Left ventricle myocardium inferior (tissue), 1 donor: ENCODE results near the gene SOS2. TPM values are rescaled to one million over a fixed set of nuclear protein-coding genes. Genes with fewer than 3 reads are reported as not detected.

Experiments
- DNase-seq: peaks from one replicate; pipeline ENCODE4 v3.0.0-alpha.2; 2020
- H3K27ac ChIP-seq: fragments of 200-600 bp; replicated peaks from 2 replicates; pipeline ENCODE4 v1.8.0; 2021
- H3K27me3 ChIP-seq: fragments of 200-600 bp; 2 replicates; pipeline ENCODE4 v1.8.0; 2021; ENCODE audit warnings: low read depth
- H3K36me3 ChIP-seq: fragments of 200-600 bp; 2 replicates; pipeline ENCODE4 v1.8.0; 2021
- H3K4me1 ChIP-seq: fragments of 200-600 bp; 2 replicates; pipeline ENCODE4 v1.8.0; 2021
- H3K4me3 ChIP-seq: fragments of 200-600 bp; 2 replicates; pipeline ENCODE4 v1.8.0; 2021; ENCODE audit warnings: mild to moderate bottlenecking, moderate library complexity
- H3K9me3 ChIP-seq: fragments of 200-600 bp; replicated peaks from 2 replicates; pipeline ENCODE4 v1.8.0; 2021
- intact Hi-C: fragments of 100-400 bp; cut with micrococcal nuclease; formaldehyde crosslinking; loops from one replicate; pipeline ENCODE4 v1.11.0; 2022
- total RNA-seq: library from RNA; stranded (reverse); fragmentation: NEBNext Ultra II Directional; extraction: Animal tissue kit (Norgen Biotek cat#: 25700); gene quantifications from one replicate; pipeline ENCODE4 v1.2.1, GENCODE V29; 2021
- TF ChIP-seq, protein P1 (sequence below): fragments of 200-600 bp; IDR thresholded peaks from 2 replicates; pipeline ENCODE4 v1.8.0; 2021; ENCODE audit warnings: antibody characterized with exemption, mild to moderate bottlenecking, borderline replicate concordance
- donor health status: DM: no; HTN: yes; CAD: no; lungs with severe emphysema.

Gene SOS2
- total RNA-seq, 1 donor from 2014 or later = 33.0 TPM

- Histone ChIP-seq H3K4me3 (peak overlapping the region; percentile 78), H3K4me1 (peaks cover 29% of the 10 kb centered on the region), H3K27ac (peak overlapping the region; percentile 88), H3K36me3 (peaks cover 52% of the 10 kb centered on the region), H3K27me3 (no peaks in the 10 kb centered on the region), H3K9me3 (no peaks in the 10 kb centered on the region)
- DNase-seq = no peak
- intact Hi-C loops = no loop called here
- TF ChIP-seq, protein P1, sequence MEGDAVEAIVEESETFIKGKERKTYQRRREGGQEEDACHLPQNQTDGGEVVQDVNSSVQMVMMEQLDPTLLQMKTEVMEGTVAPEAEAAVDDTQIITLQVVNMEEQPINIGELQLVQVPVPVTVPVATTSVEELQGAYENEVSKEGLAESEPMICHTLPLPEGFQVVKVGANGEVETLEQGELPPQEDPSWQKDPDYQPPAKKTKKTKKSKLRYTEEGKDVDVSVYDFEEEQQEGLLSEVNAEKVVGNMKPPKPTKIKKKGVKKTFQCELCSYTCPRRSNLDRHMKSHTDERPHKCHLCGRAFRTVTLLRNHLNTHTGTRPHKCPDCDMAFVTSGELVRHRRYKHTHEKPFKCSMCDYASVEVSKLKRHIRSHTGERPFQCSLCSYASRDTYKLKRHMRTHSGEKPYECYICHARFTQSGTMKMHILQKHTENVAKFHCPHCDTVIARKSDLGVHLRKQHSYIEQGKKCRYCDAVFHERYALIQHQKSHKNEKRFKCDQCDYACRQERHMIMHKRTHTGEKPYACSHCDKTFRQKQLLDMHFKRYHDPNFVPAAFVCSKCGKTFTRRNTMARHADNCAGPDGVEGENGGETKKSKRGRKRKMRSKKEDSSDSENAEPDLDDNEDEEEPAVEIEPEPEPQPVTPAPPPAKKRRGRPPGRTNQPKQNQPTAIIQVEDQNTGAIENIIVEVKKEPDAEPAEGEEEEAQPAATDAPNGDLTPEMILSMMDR = no peak
Observed at GRCh38 chr14:50116966-50117365, 114.4 kb downstream of the SOS2 start.

GRCh38 chr14:50116181-50116956 is 115.0 kb downstream of the SOS2 start, which contains the start of gene VCPKMT:
Gene VCPKMT, minus strand, starts transcription at chr14:50116572. Its CDS starts 20 bp downstream, at chr14:50116552.
- H3K4me1 ChIP-seq = peaks cover 31% of the 10 kb centered on the region
- TF ChIP-seq, protein P1 = no peak
- peak within 1 kb of the TSS; percentile 88 for H3K27ac ChIP-seq
- peak; percentile 96 for DNase-seq
- peaks cover 58% of the 10 kb centered on the region for H3K36me3 ChIP-seq
- no peaks in the 10 kb centered on the region for H3K9me3 ChIP-seq
- peak within 1 kb of the TSS; percentile 78 for H3K4me3 ChIP-seq
- H3K27me3 ChIP-seq = no peaks in the 10 kb centered on the region
- intact Hi-C loops = no loop called here

DNA sequence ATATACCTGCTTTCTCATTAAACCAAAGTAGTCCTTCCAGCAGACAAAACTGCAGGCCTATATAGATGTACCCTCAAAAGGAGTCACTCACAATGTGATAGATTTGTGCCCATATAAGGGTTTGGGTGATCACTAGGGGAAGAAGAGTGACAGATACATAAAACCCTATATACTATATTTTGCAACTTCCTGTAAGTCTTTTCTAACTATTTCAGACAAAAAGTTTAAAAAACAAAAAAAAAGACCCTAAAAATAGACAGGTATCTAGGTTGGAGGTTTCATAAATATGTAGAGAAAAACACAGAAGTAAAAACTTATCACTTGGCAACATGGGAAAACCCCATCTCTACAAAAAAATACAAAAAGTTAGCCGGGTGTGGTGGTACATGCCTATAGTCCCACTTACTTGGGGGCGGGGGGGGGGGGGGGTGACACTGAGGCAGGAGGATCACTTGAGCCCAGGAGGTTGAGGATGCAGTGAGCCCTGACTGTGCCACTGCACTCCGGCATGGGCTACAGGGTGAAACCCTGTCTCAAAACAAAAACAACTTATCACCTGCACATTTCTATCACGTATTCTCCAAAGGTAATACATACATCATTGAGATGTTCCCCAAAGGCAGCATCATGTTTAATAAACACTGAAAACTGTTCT is 117.9 kb downstream of the SOS2 start:
- Histone ChIP-seq H3K4me3 (no peak overlapping the region), H3K9me3 (no peaks in the 10 kb centered on the region), H3K27me3 (no peaks in the 10 kb centered on the region), H3K27ac (no peak overlapping the region), H3K36me3 (peaks cover 74% of the 10 kb centered on the region), H3K4me1 (peaks cover 31% of the 10 kb centered on the region)
- no peak for DNase-seq
- TF ChIP-seq, protein P1 = no peak
- intact Hi-C loops = no loop called here

- TF ChIP-seq, protein P1 = no peak
- peaks cover 76% of the 10 kb centered on the region for H3K36me3 ChIP-seq
- no peaks in the 10 kb centered on the region for H3K9me3 ChIP-seq
- H3K27me3 ChIP-seq = no peaks in the 10 kb centered on the region
- H3K4me1 ChIP-seq = peaks cover 14% of the 10 kb centered on the region
- DNase-seq = no peak
- intact Hi-C loops = no loop called here
- no peak overlapping the region for H3K4me3 ChIP-seq
- H3K27ac ChIP-seq = no peak overlapping the region
Observed at GRCh38 chr14:50110323-50111037, 120.9 kb downstream of the SOS2 start.

GRCh38 chr14:50109342-50109741 is 122.0 kb downstream of the SOS2 start:
- Histone ChIP-seq H3K36me3 (peaks cover 68% of the 10 kb centered on the region), H3K27me3 (no peaks in the 10 kb centered on the region)

More at GRCh38 chr14:50109342-50109741, 122.0 kb downstream of the SOS2 start:
- H3K4me1 ChIP-seq = peaks cover 9% of the 10 kb centered on the region
- intact Hi-C loops = loop anchor here (10.0 kb wide), 1 partner anchor 245 kb away; no protein-coding TSS in a partner anchor
- no peak overlapping the region for H3K4me3 ChIP-seq
- no peak for DNase-seq
- TF ChIP-seq, protein P1 = no peak
- no peaks in the 10 kb centered on the region for H3K9me3 ChIP-seq
- H3K27ac ChIP-seq = no peak overlapping the region
